Kidney epithelial cell (primary cell): ENCODE results near the gene HOXB8. TPM values are rescaled to one million over a fixed set of nuclear protein-coding genes. Genes with fewer than 3 reads are reported as not detected.

Experiments
- DNase-seq: peaks from one replicate; pipeline ENCODE4 v3.0.0-alpha.2; 2010; ENCODE audit warnings: low read depth
- H3K27me3 ChIP-seq: 2 replicates; pipeline ENCODE4 v1.6.0; 2011; ENCODE audit warnings: low read length; ENCODE audit not compliant: control insufficient read depth, insufficient read depth
- H3K36me3 ChIP-seq: 2 replicates; pipeline ENCODE4 v1.5.1; 2011; ENCODE audit warnings: low read length; ENCODE audit not compliant: control insufficient read depth, insufficient read depth
- H3K4me3 ChIP-seq: 2 replicates; pipeline ENCODE4 v1.5.1; 2011; ENCODE audit warnings: low read depth, mild to moderate bottlenecking, control low read depth, low read length
- CTCF ChIP-seq: IDR thresholded peaks from 2 replicates; pipeline ENCODE4 v1.5.1; 2011; ENCODE audit warnings: mild to moderate bottlenecking, moderate library complexity, low read length, control low read depth, inconsistent platforms; ENCODE audit not compliant: insufficient read depth, poor library complexity, severe bottlenecking
- total RNA-seq: library from RNA; depleted of rRNA; stranded (reverse); fragments of >200 nt; gene quantifications from 2 replicates; pipeline ENCODE4 v1.2.3, GENCODE V29; 2015

Gene HOXB8
- total RNA-seq, 1 donor from 2014 or later: 7.5 TPM

GRCh38 chr17:48577946-48578615 lies 37.0 kb downstream of the HOXB8 start, which contains the start of gene HOXB4:
HOXB4 (minus strand) TSS chr17:48578350; CDS start chr17:48578319, 31 bp downstream.
- Histone ChIP-seq H3K27me3 (no peaks in the 10 kb centered on the region), H3K36me3 (peaks cover 3% of the 10 kb centered on the region), H3K4me3 (peak within 1 kb of the TSS; percentile 68)
- DNase-seq: no peak
- no peak for TF ChIP-seq CTCF

GRCh38 chr17:48577330-48577945 lies 37.7 kb downstream of the HOXB8 start:
- DNase-seq: peak; percentile 84
- no peak for TF ChIP-seq CTCF
- Histone ChIP-seq H3K27me3 (no peaks in the 10 kb centered on the region), H3K4me3 (peak overlapping the region; percentile 68), H3K36me3 (peaks cover 3% of the 10 kb centered on the region)

DNA sequence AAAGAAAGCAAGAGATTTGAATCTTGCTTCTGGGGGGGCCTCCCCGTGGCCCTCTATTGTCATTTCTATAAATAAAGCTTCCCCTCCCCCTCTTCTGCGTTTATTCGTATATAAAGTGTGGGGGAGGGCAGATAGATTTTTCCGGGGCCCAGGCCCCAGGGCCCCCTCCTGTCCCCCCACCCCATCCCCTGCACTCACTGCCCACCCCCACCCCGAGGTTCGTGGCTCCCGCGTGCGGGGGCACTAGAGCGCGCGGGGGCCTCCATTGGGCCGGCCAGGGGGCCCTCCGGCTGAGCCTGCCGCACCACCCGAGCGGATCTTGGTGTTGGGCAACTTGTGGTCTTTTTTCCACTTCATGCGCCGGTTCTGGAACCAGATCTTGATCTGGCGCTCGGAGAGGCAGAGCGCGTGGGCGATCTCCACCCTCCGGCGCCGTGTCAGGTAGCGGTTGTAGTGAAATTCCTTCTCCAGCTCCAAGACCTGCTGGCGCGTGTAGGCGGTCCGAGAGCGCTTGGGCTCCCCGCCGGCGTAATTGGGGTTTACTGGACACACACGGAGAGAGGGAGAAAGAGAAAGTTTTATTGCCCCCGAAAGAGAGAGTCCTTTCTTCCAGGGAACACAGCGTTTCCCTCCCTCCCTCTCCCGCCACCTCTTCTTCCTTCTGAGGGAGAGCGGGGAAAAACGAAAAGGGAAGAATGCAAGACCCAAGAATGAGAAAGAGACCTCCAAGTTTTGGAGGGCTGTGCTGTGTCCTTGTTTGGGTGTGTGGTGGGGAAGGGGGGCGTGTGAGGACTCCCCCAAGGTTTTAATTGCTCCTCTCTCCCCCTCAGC lies 38.4 kb downstream of the HOXB8 start:
- H3K27me3 ChIP-seq: no peaks in the 10 kb centered on the region
- no peak for TF ChIP-seq CTCF
- H3K36me3 ChIP-seq: peaks cover 3% of the 10 kb centered on the region
- peak overlapping the region; percentile 68 for H3K4me3 ChIP-seq
- no peak for DNase-seq

- Histone ChIP-seq H3K36me3 (peaks cover 3% of the 10 kb centered on the region), H3K27me3 (no peaks in the 10 kb centered on the region), H3K4me3 (peak overlapping the region; percentile 68)
- no peak for DNase-seq
- TF ChIP-seq CTCF: no peak
Observed at GRCh38 chr17:48575673-48576478, 39.2 kb downstream of the HOXB8 start.

DNA sequence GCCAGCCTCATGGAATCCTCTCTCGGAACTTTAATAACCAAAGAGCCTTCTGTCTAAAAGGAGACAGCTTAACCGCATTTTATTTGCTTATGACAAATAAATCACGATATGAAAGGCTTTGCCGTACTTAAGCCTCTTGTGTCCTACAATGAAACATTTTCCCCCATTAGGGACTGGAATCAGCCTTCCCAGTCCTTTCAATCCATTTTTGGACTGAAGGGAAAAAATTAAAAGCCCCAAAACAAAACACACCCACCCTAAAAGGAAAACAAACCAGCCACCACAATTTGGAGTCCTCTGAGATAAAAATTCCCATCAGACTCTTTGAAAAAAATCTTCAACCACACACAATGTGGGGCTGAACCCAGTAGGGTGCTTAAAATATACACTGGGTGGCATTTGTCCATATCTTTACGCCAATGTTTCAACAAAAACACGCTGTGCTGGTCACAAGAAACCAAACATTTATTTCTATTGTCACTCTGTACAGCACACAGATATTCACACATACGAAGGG lies 40.0 kb downstream of the HOXB8 start:
- no peaks in the 10 kb centered on the region for H3K27me3 ChIP-seq
- peak overlapping the region; percentile 27 for H3K4me3 ChIP-seq
- peaks cover 3% of the 10 kb centered on the region for H3K36me3 ChIP-seq
- no peak for DNase-seq
- no peak for TF ChIP-seq CTCF
